Neural progenitor cell (in vitro differentiated cells): ENCODE data around the gene PDLIM5. TPM values are rescaled to one million over a fixed set of nuclear protein-coding genes. Genes with fewer than 3 reads are reported as not detected.

Source experiments
- DNase-seq: peaks from one replicate; pipeline ENCODE4 v3.0.0-alpha.2; 2016; ENCODE audit warnings: low spot score
- H2AFZ ChIP-seq: fragments of 200-600 bp; sonication (generic); replicated peaks from 2 replicates; pipeline ENCODE4 v1.6.1; 2016; ENCODE audit warnings: antibody characterized with exemption
- H3F3A ChIP-seq: fragments of 200-600 bp; sonication (generic); 2 replicates; pipeline ENCODE4 v1.6.1; 2016; ENCODE audit warnings: antibody characterized with exemption, low read depth
- H3K27ac ChIP-seq: fragments of 200-600 bp; sonication (generic); 2 replicates; pipeline ENCODE4 v1.5.1; 2016; ENCODE audit warnings: mild to moderate bottlenecking
- H3K27me3 ChIP-seq: fragments of 200-600 bp; sonication (generic); 2 replicates; pipeline ENCODE4 v1.6.1; 2016; ENCODE audit warnings: mild to moderate bottlenecking, moderate library complexity
- H3K36me3 ChIP-seq: fragments of 200-600 bp; sonication (generic); 2 replicates; pipeline ENCODE4 v1.5.1; 2016
- H3K4me1 ChIP-seq: fragments of 200-600 bp; sonication (generic); 2 replicates; pipeline ENCODE4 v1.6.1; 2016; ENCODE audit warnings: mixed run types
- H3K4me2 ChIP-seq: fragments of 200-600 bp; sonication (generic); 2 replicates; pipeline ENCODE4 v1.6.1; 2016
- H3K4me3 ChIP-seq: fragments of 200-600 bp; sonication (generic); 2 replicates; pipeline ENCODE4 v1.5.1; 2016
- H3K79me2 ChIP-seq: fragments of 200-600 bp; sonication (generic); 2 replicates; pipeline ENCODE4 v1.6.1; 2016; ENCODE audit warnings: low read depth
- H3K9ac ChIP-seq: fragments of 200-600 bp; sonication (generic); 2 replicates; pipeline ENCODE4 v1.6.1; 2016
- H3K9me3 ChIP-seq: fragments of 200-600 bp; sonication (generic); 2 replicates; pipeline ENCODE4 v1.5.1; 2016; ENCODE audit warnings: low read depth
- H4K20me1 ChIP-seq: fragments of 200-600 bp; sonication (generic); 2 replicates; pipeline ENCODE4 v1.6.1; 2016; ENCODE audit warnings: low read depth
- H3K27ac Mint-ChIP-seq: 3 replicates; pipeline ENCODE4 v1.8.0; 2021; ENCODE audit warnings: mixed read lengths
- H3K27me3 Mint-ChIP-seq: 2 replicates; pipeline ENCODE4 v1.8.0; 2022; ENCODE audit warnings: low read depth, mild to moderate bottlenecking, inconsistent platforms, moderate library complexity, mixed read lengths; ENCODE audit not compliant: insufficient read depth
- H3K36me3 Mint-ChIP-seq: 3 replicates; pipeline ENCODE4 v1.8.0; 2021; ENCODE audit warnings: mixed read lengths
- H3K4me1 Mint-ChIP-seq: 3 replicates; pipeline ENCODE4 v1.8.0; 2021; ENCODE audit warnings: mixed read lengths
- H3K4me3 Mint-ChIP-seq: 3 replicates; pipeline ENCODE4 v1.8.0; 2021; ENCODE audit warnings: mild to moderate bottlenecking, moderate library complexity, mixed read lengths
- H3K9me3 Mint-ChIP-seq: 3 replicates; pipeline ENCODE4 v1.8.0; 2020; ENCODE audit warnings: mixed read lengths
- CTCF ChIP-seq: fragments of 200-600 bp; sonication (generic); IDR thresholded peaks from 2 replicates; pipeline ENCODE4 v1.5.1; 2017; ENCODE audit warnings: antibody characterized with exemption, mild to moderate bottlenecking
- EZH2 ChIP-seq: fragments of 200-600 bp; sonication (generic); IDR thresholded peaks from 2 replicates; pipeline ENCODE4 v1.6.1; 2017; ENCODE audit warnings: antibody characterized with exemption, mild to moderate bottlenecking, moderate library complexity
- EZH2phosphoT487 ChIP-seq: fragments of 200-600 bp; sonication (generic); IDR thresholded peaks from 2 replicates; pipeline ENCODE4 v1.6.1; 2017; ENCODE audit warnings: antibody characterized with exemption
- total RNA-seq: library from RNA; depleted of rRNA; stranded (reverse); fragments of >200 nt; gene quantifications from 2 replicates; pipeline ENCODE4 v1.2.3, GENCODE V29; 2015; ENCODE audit warnings: low replicate concordance

PDLIM5 gene
- total RNA-seq, 1 donor from 2014 or later = 68.4 TPM

GRCh38 chr4:94406668-94407437, 44.9 kb upstream of the PDLIM5 start:
- peak; percentile 84 for DNase-seq
- no peak overlapping the region for H3K4me3 ChIP-seq
- H3K27me3 Mint-ChIP-seq = no peaks in the 10 kb centered on the region
- peaks cover 8% of the 10 kb centered on the region for H3K4me1 Mint-ChIP-seq
- H3K4me3 Mint-ChIP-seq = no peak overlapping the region
- H3K4me2 ChIP-seq = no peak overlapping the region
- no peaks in the 10 kb centered on the region for H4K20me1 ChIP-seq
- H3F3A ChIP-seq = no peaks in the 10 kb centered on the region
- H3K9me3 ChIP-seq = no peaks in the 10 kb centered on the region
- peak overlapping the region; percentile 14 for H2AFZ ChIP-seq
- no peaks in the 10 kb centered on the region for H3K36me3 Mint-ChIP-seq
- no peak overlapping the region for H3K9ac ChIP-seq
- no peaks in the 10 kb centered on the region for H3K27me3 ChIP-seq
- H3K27ac Mint-ChIP-seq = no peak overlapping the region
- H3K9me3 Mint-ChIP-seq = no peaks in the 10 kb centered on the region
- no peak for TF ChIP-seq EZH2phosphoT487
- no peak for TF ChIP-seq EZH2
- peak; percentile 98 for TF ChIP-seq CTCF
- H3K36me3 ChIP-seq = no peaks in the 10 kb centered on the region
- no peak overlapping the region for H3K27ac ChIP-seq
- no peaks in the 10 kb centered on the region for H3K79me2 ChIP-seq
- H3K4me1 ChIP-seq = peaks cover 5% of the 10 kb centered on the region

- H3K9ac ChIP-seq = no peak overlapping the region
- no peak for DNase-seq
- H3K36me3 ChIP-seq = no peaks in the 10 kb centered on the region
- H3K36me3 Mint-ChIP-seq = no peaks in the 10 kb centered on the region
- no peaks in the 10 kb centered on the region for H4K20me1 ChIP-seq
- no peaks in the 10 kb centered on the region for H3K9me3 ChIP-seq
- no peak overlapping the region for H3K4me3 ChIP-seq
- H3K4me1 ChIP-seq = peaks cover 5% of the 10 kb centered on the region
- H3K27ac Mint-ChIP-seq = no peak overlapping the region
- H3K4me2 ChIP-seq = no peak overlapping the region
- H3K79me2 ChIP-seq = no peaks in the 10 kb centered on the region
- H3K27me3 Mint-ChIP-seq = no peaks in the 10 kb centered on the region
- no peaks in the 10 kb centered on the region for H3K27me3 ChIP-seq
- no peak overlapping the region for H2AFZ ChIP-seq
- H3K4me1 Mint-ChIP-seq = peaks cover 8% of the 10 kb centered on the region
- H3K27ac ChIP-seq = no peak overlapping the region
- H3K9me3 Mint-ChIP-seq = no peaks in the 10 kb centered on the region
- TF ChIP-seq EZH2 (no peak), EZH2phosphoT487 (no peak), CTCF (no peak)
- H3K4me3 Mint-ChIP-seq = no peak overlapping the region
- no peaks in the 10 kb centered on the region for H3F3A ChIP-seq
Observed at GRCh38 chr4:94407846-94408245, 43.9 kb upstream of the PDLIM5 start.

- Histone ChIP-seq H3K9ac (no peak overlapping the region), H3K9me3 (no peaks in the 10 kb centered on the region), H3K36me3 (no peaks in the 10 kb centered on the region), H3K27ac (no peak overlapping the region), H2AFZ (peak overlapping the region; percentile 27), H3K4me3 (no peak overlapping the region), H3K27me3 (no peaks in the 10 kb centered on the region), H3K4me1 (peaks cover 5% of the 10 kb centered on the region), H4K20me1 (no peaks in the 10 kb centered on the region), H3K4me2 (no peak overlapping the region), H3K79me2 (no peaks in the 10 kb centered on the region), H3F3A (no peaks in the 10 kb centered on the region)
- Mint-ChIP-seq H3K4me1 (peaks cover 8% of the 10 kb centered on the region), H3K27ac (no peak overlapping the region), H3K4me3 (no peak overlapping the region), H3K27me3 (no peaks in the 10 kb centered on the region), H3K9me3 (no peaks in the 10 kb centered on the region), H3K36me3 (no peaks in the 10 kb centered on the region)
- DNase-seq = no peak
- no peak for TF ChIP-seq EZH2phosphoT487
- TF ChIP-seq CTCF = no peak
- no peak for TF ChIP-seq EZH2
Observed at GRCh38 chr4:94408549-94409374, 43.0 kb upstream of the PDLIM5 start.
